SU-DHL-6 (cell line): ENCODE results near the gene NT5DC1.

Source experiments
- H2AFZ ChIP-seq: fragments of 200-600 bp; sonication (generic); 2 replicates; pipeline ENCODE4 v1.6.1; 2014; ENCODE audit warnings: low read depth, mild to moderate bottlenecking, moderate library complexity, mixed read lengths, antibody characterized with exemption, low read length; ENCODE audit not compliant: severe bottlenecking
- H3F3A ChIP-seq: fragments of 200-600 bp; shearing (Covaris generic); 2 replicates; pipeline ENCODE4 v1.6.0; 2016; ENCODE audit warnings: antibody characterized with exemption, mild to moderate bottlenecking; ENCODE audit not compliant: insufficient read depth
- H3K27ac ChIP-seq: fragments of 200-600 bp; sonication (generic); 2 replicates; pipeline ENCODE4 v1.5.1; 2016; ENCODE audit warnings: low read depth, mild to moderate bottlenecking, low read length, moderate library complexity, mixed read lengths
- H3K27me3 ChIP-seq: fragments of 200-600 bp; sonication (generic), shearing (Covaris generic); 2 replicates; pipeline ENCODE4 v1.6.0; 2014; ENCODE audit warnings: mild to moderate bottlenecking, low read length
- H3K36me3 ChIP-seq: fragments of 200-600 bp; sonication (generic); 2 replicates; pipeline ENCODE4 v1.6.1; 2014; ENCODE audit warnings: mild to moderate bottlenecking, low read length, mixed read lengths
- H3K4me2 ChIP-seq: fragments of 300-600, 200-600 bp; shearing (Covaris generic), sonication (generic); 2 replicates; pipeline ENCODE4 v1.6.0; 2014; ENCODE audit warnings: low read length, low read depth, mild to moderate bottlenecking; ENCODE audit not compliant: poor library complexity, severe bottlenecking
- H3K4me3 ChIP-seq: fragments of 200-600 bp; sonication (generic); 2 replicates; pipeline ENCODE4 v1.5.1; 2014; ENCODE audit warnings: antibody characterized with exemption, low read length, mild to moderate bottlenecking, mixed read lengths; ENCODE audit not compliant: insufficient read depth, poor library complexity, severe bottlenecking
- H3K79me2 ChIP-seq: fragments of 200-600 bp; sonication (generic); 2 replicates; pipeline ENCODE4 v1.6.1; 2014; ENCODE audit warnings: mild to moderate bottlenecking, low read length, moderate library complexity; ENCODE audit not compliant: insufficient read depth
- H3K9ac ChIP-seq: fragments of 200-600 bp; sonication (generic); 2 replicates; pipeline ENCODE4 v1.7.0; 2014; ENCODE audit warnings: mild to moderate bottlenecking, low read length
- H3K9me2 ChIP-seq: fragments of 200-600 bp; sonication (generic); replicated peaks from 2 replicates; pipeline ENCODE4 v1.6.1; 2014; ENCODE audit warnings: low read length; ENCODE audit not compliant: insufficient read depth
- H3K9me3 ChIP-seq: fragments of 200-600 bp; sonication (generic); 2 replicates; pipeline ENCODE4 v1.6.1; 2014; ENCODE audit warnings: low read length, mixed read lengths; ENCODE audit not compliant: insufficient read depth
- H4K20me1 ChIP-seq: fragments of 200-600 bp; sonication (generic); 2 replicates; pipeline ENCODE4 v1.6.1; 2014; ENCODE audit warnings: low read depth, mild to moderate bottlenecking, antibody characterized with exemption, low read length, moderate library complexity, mixed read lengths
- EZH2phosphoT487 ChIP-seq: fragments of 200-600 bp; sonication (generic), shearing (Covaris generic); conservative IDR thresholded peaks from 2 replicates; pipeline ENCODE4 v1.6.1; 2018; ENCODE audit warnings: mild to moderate bottlenecking, antibody characterized with exemption, low read length, moderate library complexity, mixed read lengths
- TF ChIP-seq, protein P1 (sequence below): fragments of 200-600 bp; sonication (generic); IDR thresholded peaks from one replicate; pipeline ENCODE4 v1.5.1; 2017; ENCODE audit warnings: antibody characterized with exemption, mild to moderate bottlenecking, low read length, moderate library complexity; ENCODE audit not compliant: insufficient read depth, poor library complexity, severe bottlenecking

The NT5DC1 gene

DNA sequence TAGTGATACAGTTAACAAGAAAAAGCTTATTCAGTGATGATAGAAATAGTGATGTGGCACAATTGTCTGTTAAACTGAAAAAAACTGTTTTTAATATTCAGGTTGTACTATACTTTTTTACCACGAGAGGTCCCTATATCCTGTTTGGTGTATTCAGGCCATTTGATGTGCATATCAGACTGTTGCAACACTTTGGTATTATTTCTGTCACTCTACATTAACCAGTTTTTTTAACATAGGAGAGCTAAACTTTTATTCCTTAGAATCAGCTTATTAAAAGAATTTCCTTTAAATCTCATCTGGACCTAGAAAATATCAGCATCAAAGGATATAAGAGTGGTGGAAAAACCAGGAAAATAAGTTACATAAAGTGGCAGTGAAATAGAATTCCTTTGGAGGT lies 116.4 kb downstream of the NT5DC1 start:
- no peaks in the 10 kb centered on the region for H3K9me2 ChIP-seq
- no peak for TF ChIP-seq EZH2phosphoT487
- TF ChIP-seq, protein P1, sequence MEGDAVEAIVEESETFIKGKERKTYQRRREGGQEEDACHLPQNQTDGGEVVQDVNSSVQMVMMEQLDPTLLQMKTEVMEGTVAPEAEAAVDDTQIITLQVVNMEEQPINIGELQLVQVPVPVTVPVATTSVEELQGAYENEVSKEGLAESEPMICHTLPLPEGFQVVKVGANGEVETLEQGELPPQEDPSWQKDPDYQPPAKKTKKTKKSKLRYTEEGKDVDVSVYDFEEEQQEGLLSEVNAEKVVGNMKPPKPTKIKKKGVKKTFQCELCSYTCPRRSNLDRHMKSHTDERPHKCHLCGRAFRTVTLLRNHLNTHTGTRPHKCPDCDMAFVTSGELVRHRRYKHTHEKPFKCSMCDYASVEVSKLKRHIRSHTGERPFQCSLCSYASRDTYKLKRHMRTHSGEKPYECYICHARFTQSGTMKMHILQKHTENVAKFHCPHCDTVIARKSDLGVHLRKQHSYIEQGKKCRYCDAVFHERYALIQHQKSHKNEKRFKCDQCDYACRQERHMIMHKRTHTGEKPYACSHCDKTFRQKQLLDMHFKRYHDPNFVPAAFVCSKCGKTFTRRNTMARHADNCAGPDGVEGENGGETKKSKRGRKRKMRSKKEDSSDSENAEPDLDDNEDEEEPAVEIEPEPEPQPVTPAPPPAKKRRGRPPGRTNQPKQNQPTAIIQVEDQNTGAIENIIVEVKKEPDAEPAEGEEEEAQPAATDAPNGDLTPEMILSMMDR = peak; percentile 24
- H3K27me3 ChIP-seq = no peaks in the 10 kb centered on the region
- H3K27ac ChIP-seq = no peak overlapping the region
- H3K4me2 ChIP-seq = no peak overlapping the region
- no peaks in the 10 kb centered on the region for H3K79me2 ChIP-seq
- no peaks in the 10 kb centered on the region for H3K9me3 ChIP-seq
- H3F3A ChIP-seq = peaks cover 14% of the 10 kb centered on the region; the same call in 1 of the 2 replicates
- H2AFZ ChIP-seq = no peak overlapping the region
- no peaks in the 10 kb centered on the region for H4K20me1 ChIP-seq
- H3K36me3 ChIP-seq = no peaks in the 10 kb centered on the region
- no peak overlapping the region for H3K4me3 ChIP-seq
- no peak overlapping the region for H3K9ac ChIP-seq

GRCh38 chr6:116218172-116218633 lies 117.5 kb downstream of the NT5DC1 start:
- H4K20me1 ChIP-seq = no peaks in the 10 kb centered on the region
- H3K9me3 ChIP-seq = no peaks in the 10 kb centered on the region
- no peak overlapping the region for H3K4me2 ChIP-seq
- TF ChIP-seq EZH2phosphoT487 = no peak
- TF ChIP-seq, protein P1 = peak; percentile 21
- H3K36me3 ChIP-seq = no peaks in the 10 kb centered on the region
- no peak overlapping the region for H3K27ac ChIP-seq
- peaks cover 14% of the 10 kb centered on the region; the same call in 1 of the 2 replicates for H3F3A ChIP-seq
- H3K4me3 ChIP-seq = no peak overlapping the region
- H3K27me3 ChIP-seq = no peaks in the 10 kb centered on the region
- no peaks in the 10 kb centered on the region for H3K79me2 ChIP-seq
- H3K9me2 ChIP-seq = no peaks in the 10 kb centered on the region
- H2AFZ ChIP-seq = no peak overlapping the region
- no peak overlapping the region for H3K9ac ChIP-seq

- TF ChIP-seq EZH2phosphoT487 = no peak
- TF ChIP-seq, protein P1 = no peak
These were observed 118.2 kb downstream of the NT5DC1 start for GRCh38 chr6:116218866-116219265.

More at GRCh38 chr6:116218866-116219265, 118.2 kb downstream of the NT5DC1 start:
- Histone ChIP-seq H3K36me3 (no peaks in the 10 kb centered on the region), H3K9me2 (no peaks in the 10 kb centered on the region), H3K27ac (no peak overlapping the region), H3K4me2 (no peak overlapping the region), H3K79me2 (no peaks in the 10 kb centered on the region), H3K4me3 (no peak overlapping the region), H3K9ac (no peak overlapping the region), H3F3A (peaks cover 14% of the 10 kb centered on the region; the same call in 1 of the 2 replicates), H3K27me3 (no peaks in the 10 kb centered on the region), H4K20me1 (no peaks in the 10 kb centered on the region), H2AFZ (no peak overlapping the region), H3K9me3 (no peaks in the 10 kb centered on the region)
